ENCODE measurements around the gene PSMB8.
A peak's percentile ranks its signal among the peaks of the same experiment; 100 is the strongest.

The PSMB8 gene

GRCh38 chr6:32855467-32856174 lies 11.8 kb upstream of the PSMB8 start:
- DNase-seq = no peak

- DNase-seq = no peak
Observed at GRCh38 chr6:32854376-32855178, 10.7 kb upstream of the PSMB8 start.

GRCh38 chr6:32853541-32854375 lies 9.9 kb upstream of the PSMB8 start, which contains the start of the genes PSMB9 and TAP1:
TSS of gene PSMB9 (plus strand) at chr6:32854192. CDS start at chr6:32854230, 38 bp downstream.
TSS of gene TAP1 (minus strand) at chr6:32853704. CDS start at chr6:32853636, 68 bp downstream.
- DNase-seq = peak; percentile 85 to 97

DNA sequence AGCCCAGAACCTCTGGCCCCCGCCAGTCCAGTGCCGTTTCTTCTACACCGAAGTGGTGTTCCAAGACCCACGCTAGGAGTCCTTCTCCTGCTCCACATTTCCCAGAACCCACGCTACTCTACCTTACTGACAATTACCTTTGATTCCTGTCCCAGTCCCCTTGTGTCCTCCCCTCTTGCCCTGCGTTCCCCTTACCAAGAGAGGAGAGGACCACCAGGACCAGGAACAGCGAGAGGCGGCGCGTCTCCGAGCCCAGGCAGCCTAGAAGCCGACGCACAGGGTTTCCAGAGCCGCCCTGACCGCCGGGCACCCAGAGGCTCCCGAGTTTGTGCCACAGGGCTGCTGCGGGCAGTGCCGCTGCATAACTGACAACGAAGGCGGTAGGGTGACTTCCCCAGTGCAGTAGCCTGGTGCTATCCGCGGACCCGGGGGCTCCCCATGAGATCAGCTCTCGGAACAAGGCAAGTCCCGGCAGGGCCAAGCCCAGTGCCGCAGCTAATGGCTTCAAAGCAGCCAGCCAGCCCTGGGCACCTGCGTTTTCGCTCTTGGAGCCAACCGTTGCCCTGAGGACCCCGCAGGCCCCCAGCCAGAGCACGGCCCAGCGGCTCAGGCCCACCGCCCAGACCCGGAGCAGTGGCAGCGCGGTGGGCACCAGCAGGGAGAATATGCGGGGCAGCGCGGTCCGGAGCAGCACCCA lies 9.1 kb upstream of the PSMB8 start:
- peak in 1 of 2 experiments; percentile 25 for DNase-seq

GRCh38 chr6:32852018-32852843 lies 8.4 kb upstream of the PSMB8 start:
- no peak for DNase-seq

DNA sequence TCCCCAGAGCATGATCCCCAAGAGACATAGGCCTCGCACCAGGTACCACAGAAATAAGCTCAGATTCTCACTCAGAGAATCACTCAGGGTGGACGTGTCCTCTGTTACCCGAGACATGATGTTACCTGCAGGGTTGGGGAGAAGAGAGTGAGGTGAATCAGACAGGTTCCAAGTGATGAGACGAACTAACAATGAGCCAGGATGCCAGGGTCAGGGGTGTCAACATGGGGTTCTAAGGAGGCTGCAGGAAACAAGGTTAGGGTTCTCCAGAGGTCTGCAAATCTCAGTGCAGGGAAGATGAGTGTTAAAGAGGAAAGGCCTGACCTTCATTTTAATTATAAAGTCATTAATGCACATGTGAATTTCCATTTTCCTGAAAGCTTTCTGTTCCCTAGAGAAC lies 7.2 kb upstream of the PSMB8 start:
- no peak for DNase-seq

GRCh38 chr6:32849126-32849525 lies 5.3 kb upstream of the PSMB8 start:
- no peak for DNase-seq

DNA sequence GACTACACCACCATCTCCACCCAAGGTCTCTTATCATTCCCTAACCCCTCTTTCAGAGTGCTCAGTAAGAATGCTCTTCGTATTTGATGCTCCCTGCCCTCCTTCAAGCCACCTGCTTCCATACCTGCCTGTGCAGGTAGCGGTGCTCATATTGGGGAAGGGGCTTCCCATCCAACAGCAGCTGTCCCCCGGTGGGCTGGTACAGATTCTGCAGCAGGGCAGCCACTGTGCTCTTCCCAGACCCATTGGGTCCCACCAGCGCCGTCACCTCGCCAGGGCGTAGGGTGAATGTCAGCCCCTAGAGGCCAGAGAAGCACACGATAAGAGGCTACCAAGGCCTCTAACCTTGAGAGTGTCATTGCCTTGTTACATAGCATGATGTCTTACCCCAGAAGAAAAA lies 3.9 kb upstream of the PSMB8 start:
- no peak for DNase-seq

DNA sequence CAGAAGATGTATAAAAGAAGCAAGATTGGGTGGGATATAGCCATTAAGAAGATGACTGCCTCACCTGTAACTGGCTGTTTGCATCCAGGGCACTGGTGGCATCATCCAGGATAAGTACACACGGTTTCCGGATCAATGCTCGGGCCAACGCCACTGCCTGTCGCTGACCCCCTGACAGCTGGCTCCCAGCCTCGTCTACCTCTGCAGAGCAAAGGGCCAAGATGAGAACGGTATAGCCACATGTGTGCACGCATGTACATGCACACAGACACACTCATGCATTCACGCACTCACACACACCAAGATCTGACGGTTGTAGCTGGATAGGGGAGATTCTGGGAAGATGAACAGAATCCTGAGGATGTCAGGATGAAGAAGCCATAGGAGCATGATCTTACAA lies 3.2 kb upstream of the PSMB8 start:
- no peak for DNase-seq

DNA sequence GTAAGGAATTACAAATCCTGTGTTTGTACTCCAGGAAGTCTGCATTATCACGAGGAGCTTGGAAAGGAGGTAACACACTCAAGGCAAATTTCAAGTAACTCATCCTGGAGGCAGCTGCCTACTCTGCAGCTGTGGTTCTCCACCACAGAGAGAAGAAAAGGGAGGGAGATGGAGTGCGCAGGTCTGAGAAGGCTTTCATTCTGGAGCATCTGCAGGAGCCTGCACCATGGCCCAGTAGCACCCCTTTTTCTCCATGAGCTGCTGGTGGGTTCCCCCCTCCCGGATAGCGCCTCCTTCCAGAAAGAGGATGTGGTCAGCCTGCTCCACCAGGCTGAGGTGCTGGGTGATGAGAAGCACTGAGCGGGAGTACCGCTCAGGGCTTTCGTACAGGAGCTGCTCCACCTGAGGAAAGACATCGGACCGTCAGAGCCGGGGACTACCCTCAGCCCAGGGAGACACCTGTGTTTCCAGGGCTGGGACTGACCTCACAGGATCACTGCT lies 1.6 kb upstream of the PSMB8 start:
- no peak for DNase-seq

GRCh38 chr6:32844839-32845383 lies 1.1 kb upstream of the PSMB8 start:
- DNase-seq = no peak

DNA sequence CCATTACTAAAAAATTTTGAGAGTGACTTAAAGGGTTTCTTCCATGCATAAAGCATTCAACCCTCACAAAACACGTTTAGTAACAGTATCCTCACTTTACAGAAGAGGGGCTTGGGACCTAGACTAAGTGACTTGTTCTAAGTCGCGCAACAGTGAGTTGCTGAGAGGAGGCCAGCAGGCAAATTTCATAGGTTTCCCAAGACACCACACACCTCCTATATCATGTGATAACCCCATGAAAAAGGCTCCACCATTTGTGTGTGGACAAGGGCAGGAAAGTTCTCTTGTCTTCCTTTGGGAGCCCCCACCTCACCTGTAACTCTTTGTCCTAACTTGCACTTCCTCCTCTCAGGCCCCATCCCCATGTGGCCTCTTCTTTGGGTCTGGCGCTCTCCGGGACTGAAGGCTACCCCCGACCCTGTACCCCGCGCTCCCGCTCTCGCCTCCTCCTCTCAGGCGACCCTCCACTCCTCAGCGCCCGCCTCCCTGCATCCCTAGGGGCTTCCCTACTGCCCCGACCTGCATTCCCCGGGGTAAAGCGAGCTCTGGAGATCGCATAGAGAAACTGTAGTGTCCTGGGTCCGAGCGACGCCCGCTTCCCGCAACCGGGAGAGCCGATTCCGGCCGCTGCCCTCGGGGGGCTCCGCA lies 392 bp downstream of the PSMB8 start:
- no peak for DNase-seq

DNA sequence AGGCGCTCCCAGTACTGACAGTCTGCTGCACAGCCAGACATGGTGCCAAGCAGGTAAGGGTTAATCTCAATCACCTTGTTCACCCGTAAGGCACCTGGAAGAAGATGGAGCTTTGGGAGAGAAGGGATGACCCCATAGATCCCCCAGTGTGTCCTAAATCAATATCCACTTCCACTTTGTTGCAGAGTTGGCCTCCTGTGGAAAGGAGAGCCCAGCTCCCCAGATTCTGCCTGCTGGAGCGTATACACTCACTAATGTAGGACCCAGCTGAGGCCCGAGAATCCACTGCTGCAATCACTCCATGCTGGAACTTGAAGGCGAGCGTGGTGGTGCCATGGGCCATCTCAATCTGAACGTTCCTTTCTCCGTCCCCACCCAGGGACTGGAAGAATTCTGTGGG lies 1.2 kb downstream of the PSMB8 start:
- no peak for DNase-seq

- DNase-seq = no peak
Observed at GRCh38 chr6:32842021-32842650, 1.7 kb downstream of the PSMB8 start.

DNA sequence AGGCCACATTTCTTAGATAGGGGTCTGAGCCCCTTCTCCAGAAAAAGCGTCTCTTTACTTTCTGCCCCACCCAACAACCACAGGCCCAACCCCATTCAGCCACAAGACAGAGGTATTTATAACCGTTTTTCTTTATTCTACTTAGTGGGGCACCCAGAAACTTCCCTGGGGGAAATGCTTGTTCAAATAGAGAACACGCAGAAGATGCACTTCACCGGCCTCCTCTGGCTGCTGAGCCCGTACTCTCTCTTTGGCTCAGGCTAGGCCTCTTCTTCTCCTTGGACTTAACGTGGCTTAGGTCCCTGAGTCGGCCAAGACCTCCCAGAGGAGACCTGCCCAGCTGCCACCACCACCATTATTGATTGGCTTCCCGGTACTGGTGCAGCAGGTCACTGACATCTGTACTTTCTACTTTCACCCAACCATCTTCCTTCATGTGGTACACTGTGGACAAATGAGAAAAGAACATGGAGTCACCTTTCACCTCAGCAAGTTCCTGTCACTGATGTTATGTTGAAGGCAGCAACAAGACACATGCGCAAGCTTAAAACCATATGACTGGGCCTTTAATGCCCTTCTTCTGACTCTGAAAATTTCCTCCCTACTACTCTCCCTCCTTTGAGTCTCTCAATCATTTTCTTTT lies 3.1 kb downstream of the PSMB8 start:
- DNase-seq = no peak

GRCh38 chr6:32839356-32839755 lies 4.5 kb downstream of the PSMB8 start:
- no peak for DNase-seq

DNA sequence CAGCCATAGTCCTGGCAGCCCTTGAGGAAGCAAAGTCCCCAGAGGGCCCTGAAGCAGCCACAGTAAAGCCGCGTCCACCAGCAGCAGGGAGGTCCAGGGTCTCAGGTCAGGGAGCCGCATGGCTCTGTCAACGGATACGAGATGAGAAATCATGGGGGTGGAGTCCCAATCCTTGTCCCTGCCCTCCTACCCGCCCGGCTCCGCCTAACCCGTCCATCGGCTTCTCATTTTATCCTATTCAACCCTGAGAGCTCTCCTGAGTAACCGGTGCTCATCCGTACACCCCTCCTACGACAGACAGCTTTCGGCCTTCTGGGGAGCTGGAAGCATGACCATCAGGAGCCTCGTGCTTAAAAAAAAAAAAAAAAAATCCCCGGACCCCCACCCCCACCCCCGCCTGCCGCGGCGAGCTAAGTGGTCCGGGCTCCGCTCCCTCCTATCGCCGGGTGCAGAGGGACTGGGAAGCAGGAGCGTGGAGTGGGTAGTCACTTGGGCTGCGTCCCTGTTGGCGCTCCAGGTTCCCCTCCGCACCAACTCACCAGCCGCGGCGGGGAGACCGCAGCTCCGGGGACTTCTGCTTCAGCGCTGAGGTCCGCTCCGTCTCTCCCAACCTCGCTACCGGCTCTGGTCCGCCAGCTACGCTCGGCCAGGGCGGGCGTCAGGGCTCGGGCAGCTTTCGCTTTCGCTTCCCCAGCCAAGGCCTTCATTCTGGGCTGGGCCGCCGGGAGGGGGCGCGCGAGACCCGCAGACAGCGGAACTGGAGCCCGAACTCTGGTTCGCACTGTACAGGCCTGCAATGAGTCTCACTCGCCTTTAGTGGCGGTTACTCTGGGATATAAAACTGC lies 5.5 kb downstream of the PSMB8 start, which contains the start of gene TAP2:
Gene TAP2, minus strand, starts transcription at position 626 of the 845 bp plus-strand sequence. Its CDS starts 506 bp downstream, at position 120.
- DNase-seq = peak; percentile 64 to 92

- DNase-seq = no peak
Observed at GRCh38 chr6:32837651-32838113, 6.2 kb downstream of the PSMB8 start.
